Epithelial cell of prostate (primary cell): Measurements from ENCODE around the gene BET1.
"Not testable (repeated sequence)": the region's sequence is repeated elsewhere in the genome, so short reads cannot be mapped to it uniquely, and the experiment has no call there.

Experiments used
- DNase-seq: peaks from one replicate; pipeline ENCODE4 v3.0.0-alpha.2; 2011; ENCODE audit warnings: low read depth, low spot score
- H3K27ac ChIP-seq: fragments of 450-650 bp; 2 replicates; pipeline ENCODE4 v1.5.1; 2017; ENCODE audit warnings: mild to moderate bottlenecking

The BET1 gene

DNA sequence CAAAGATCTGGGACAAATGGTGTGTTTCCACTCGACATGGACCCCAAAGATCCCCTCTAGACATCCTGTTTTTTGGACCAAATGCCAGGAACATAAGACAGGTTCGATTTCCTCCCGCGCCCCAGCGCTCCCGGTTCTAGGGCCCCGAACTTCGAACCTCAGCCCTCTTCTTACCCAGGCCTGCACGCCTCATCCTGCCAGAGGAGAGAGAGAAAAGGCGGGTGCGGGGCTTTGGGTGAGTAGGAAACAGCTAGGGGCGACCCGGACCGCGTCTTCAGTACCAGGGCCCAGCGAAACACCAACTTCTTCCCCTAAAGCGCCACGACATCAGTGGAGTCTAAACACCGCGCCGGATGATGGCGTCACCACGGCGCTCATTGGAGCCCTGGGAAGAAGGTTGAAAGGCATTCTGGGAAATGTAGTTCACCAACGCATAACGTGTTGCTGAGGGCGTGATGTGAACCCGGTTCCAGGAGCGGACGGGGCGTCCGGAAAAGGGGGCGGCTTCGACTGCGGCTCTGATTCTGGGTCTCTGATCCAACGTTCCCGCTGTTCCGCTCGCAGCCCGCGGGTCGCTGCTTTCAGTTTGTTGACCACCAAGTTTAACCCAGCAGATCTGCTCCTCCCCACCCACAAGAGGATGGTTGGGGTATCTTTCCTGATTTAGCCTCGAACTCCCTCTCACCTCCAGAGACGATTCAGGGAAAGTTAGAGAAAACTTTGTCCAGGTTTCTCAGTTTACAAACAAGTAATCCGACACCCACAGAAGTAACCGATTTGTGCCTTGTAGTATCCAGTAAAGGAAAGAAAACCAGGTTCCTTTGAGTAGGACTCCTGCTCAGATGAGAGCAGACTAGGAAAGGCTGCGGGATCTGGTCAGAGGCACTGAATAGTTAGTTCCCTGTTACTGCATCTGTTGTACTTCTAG lies at the start of gene BET1:
TSS of gene BET1 (minus strand) at position 332 of the 928 bp plus-strand sequence. CDS start at position 193, 139 bp downstream.
- peak within 1 kb of the TSS; percentile 59 for H3K27ac ChIP-seq
- DNase-seq = peak; percentile 60

DNA sequence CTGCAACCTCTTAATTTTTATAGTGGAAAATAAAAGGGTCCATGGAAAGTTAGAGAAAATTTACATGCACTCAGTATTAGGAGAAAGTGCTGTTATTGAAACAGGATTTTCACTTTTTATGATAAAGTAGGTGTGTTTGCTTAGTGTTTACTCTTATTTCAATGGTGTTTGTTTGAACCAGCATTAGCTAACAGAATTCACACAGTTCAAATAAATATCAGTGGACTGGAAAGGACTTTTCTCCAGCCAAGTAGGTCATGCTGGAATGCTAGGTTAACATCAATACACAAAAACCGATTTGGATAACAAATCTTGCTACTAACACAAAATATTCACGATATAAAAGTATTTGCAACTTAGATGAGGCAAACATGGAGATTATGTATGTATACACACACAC lies 49.4 kb upstream of the BET1 start:
- H3K27ac ChIP-seq = no peak overlapping the region
- no peak for DNase-seq

- no peak for DNase-seq
- H3K27ac ChIP-seq = no peak overlapping the region
Measured at GRCh38 chr7:94052398-94053180, 48.4 kb upstream of the BET1 start.

DNA sequence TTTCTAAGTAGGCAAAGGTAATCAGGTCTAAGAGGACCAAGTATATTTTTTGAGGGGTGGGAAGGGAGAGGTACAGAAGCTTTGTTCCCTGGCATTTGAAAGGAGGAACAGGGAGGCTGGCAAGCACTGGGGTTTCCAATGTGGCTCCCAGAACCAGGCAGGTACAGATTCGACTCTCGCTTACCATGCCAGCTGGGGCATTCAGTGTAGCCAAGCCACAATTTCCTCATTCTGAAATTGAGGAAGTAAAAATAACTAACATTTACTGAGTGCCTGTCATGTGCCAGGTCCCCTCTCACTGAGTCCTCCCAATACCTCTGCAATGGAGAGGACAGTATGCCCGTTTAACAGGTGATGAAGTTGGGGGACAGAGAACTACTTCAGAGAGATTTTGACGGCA lies 45.9 kb upstream of the BET1 start:
- no peak overlapping the region for H3K27ac ChIP-seq
- DNase-seq = no peak

DNA sequence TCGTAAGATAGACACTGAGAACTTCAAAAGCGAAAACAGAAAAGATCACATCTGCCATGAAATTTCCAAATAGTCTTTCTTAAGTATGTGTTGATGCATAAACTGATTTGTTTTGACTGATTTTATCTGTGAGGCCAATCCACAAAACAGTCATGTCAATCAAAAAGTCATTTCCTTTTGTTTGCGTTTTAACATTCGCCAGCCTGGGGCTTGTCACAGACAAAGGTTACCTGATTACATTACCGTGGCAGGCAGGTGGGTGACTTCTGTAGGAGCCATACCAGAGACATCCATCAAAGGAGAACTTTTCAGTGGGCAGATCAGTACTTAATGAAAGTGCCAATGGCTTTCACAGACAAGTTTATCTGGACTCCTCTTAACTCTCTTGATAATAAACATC lies 45.5 kb upstream of the BET1 start:
- DNase-seq = no peak
- no peak overlapping the region for H3K27ac ChIP-seq

- H3K27ac ChIP-seq = no peak overlapping the region
- no peak for DNase-seq
Measured at GRCh38 chr7:94048755-94049154, 44.6 kb upstream of the BET1 start.

- DNase-seq = no peak
- no peak overlapping the region for H3K27ac ChIP-seq
Measured at GRCh38 chr7:94047956-94048355, 43.8 kb upstream of the BET1 start.

DNA sequence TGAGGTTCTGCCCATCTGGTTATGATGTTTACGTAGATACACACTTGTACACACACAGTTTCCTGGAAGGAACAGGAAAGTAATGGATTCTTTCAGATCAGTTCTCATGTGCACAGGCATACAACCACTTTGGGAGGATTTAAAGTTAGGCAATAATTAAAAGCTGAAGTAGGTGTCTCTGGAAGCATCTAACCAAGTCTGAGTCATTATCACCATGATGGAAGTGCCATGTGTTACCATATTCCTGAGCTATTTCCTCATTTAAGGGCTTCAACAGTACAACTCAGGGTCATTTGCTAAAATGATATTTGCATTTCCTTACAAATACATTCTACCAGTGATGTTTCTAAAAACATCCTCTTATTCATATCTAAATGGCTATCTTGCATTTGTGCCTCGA lies 41.4 kb upstream of the BET1 start:
- DNase-seq = no peak

DNA sequence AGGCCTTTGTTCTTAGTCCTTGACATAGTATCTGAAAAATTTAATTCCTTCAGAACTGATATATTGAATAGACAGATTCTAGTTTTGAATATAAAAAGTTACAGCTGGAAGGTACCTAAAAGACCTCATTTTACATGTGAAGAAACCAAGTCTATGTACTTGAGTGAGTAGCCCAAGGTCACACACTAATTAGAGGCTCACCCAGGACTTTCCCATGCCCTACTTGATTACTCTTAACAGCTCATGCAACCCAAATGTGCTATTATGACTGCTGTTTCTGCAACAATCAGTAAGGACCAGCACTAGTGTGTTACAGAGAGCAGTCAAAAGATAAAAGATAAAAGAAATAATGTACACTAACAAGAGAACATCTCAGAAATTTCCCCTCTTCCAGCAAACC lies 40.7 kb upstream of the BET1 start:
- H3K27ac ChIP-seq = no peak overlapping the region
- DNase-seq = no peak

More for the DNA sequence above, 41.4 kb upstream of the BET1 start:
- no peak overlapping the region for H3K27ac ChIP-seq

DNA sequence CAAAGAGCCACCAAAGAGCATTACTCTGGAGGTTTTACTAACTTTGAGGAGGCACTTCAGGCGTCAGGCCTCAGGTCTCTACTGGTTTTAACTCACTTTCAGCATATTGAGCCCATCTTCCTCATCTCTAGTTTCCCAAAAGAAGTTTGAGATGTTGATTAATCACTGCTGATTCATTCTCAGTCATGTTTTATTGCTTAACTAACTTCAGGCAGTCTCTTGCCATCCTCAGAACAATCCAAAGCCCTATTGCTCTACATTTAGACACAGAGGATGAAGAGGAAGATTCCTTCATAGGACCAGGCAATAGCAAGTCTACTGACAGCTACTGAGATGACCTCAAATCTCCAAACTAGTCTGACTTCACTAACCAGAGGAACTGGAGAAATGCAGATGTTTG lies 39.1 kb upstream of the BET1 start:
- DNase-seq = peak; percentile 24
- H3K27ac ChIP-seq = peak overlapping the region; percentile 51

DNA sequence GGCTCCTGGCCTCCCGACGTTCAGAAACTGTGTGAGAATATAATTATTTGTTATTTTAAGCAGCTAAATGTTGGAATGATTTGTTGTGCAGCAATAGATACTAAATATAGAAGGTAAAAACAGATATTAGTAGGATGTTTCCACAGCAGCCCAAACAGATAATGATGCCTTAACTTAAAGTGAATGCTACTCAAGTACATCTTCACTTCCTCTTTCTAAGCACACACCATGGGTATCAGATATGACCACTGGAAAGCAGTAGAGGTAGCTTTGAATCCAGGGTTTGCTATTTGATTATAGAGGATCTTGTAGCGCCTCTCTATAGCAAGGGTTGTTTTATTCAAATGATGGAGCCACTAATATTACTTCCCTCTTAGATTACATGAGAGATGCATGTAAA lies 38.2 kb upstream of the BET1 start:
- no peak overlapping the region for H3K27ac ChIP-seq
- no peak for DNase-seq

- no peak for DNase-seq
- H3K27ac ChIP-seq = no peak overlapping the region
Measured at GRCh38 chr7:94041529-94041928, 37.4 kb upstream of the BET1 start.

- no peak for DNase-seq
- H3K27ac ChIP-seq = no peak overlapping the region
Measured at GRCh38 chr7:94040254-94040653, 36.1 kb upstream of the BET1 start.

GRCh38 chr7:94039368-94040035 lies 35.3 kb upstream of the BET1 start:
- DNase-seq = no peak
- no peak overlapping the region for H3K27ac ChIP-seq

DNA sequence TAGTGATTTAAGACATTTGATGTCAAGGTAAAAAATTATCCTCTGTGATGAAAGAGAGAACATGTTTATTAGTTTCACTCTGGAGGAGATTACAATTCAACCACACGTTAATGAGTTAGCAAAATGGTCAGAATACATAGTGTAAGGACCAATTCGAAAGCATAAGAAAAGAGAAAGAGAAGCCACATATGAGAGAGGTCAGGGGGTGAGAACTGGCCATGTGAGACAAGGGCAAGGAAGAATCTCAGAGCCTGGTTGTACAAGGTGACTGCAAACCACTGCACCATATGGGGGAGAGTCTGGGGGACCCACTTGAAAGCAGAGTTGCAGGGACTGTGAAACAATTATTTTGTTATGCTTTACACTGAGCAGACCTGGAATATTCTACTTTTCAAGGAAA lies 27.7 kb upstream of the BET1 start:
- DNase-seq = no peak
- no peak overlapping the region for H3K27ac ChIP-seq

DNA sequence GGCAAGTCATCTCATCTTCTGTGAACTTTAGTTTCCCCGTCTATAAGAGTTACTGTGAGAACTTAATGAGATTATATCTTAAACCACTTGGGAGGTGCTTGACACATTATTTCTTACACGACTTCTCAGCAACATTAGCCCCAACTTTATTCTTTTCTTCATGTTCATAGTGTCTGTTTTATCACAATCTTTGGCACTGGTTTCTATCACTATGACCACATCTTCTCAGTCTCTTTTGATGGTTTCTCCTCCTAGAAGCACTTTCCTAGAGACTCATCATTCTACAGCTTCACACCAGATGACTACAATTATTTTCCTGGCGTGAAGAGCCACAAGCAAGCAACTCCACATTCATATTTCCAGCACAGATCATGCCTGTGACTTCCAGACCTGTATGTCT lies 26.5 kb upstream of the BET1 start:
- no peak overlapping the region for H3K27ac ChIP-seq
- DNase-seq = no peak

DNA sequence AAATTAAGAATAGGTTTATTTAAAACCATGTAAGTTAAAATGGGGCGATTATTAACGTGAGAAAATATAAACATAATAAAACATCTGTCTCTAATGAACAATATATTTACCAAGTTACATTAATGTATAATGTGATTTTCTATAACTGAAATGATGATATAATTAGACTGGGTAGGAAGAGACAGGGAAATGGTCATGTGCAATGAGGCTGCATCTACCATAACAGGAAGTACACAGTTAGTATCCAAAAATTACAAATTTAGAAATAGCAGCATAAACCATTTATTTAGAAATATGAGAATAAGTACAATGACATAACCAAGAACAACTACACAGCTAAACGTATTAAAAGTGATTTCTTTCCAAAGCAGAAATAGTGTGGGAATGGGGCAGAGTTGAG lies 25.8 kb upstream of the BET1 start:
- DNase-seq = no peak
- no peak overlapping the region for H3K27ac ChIP-seq

GRCh38 chr7:94028768-94029167 lies 24.6 kb upstream of the BET1 start:
- H3K27ac ChIP-seq = no peak overlapping the region
- no peak for DNase-seq

DNA sequence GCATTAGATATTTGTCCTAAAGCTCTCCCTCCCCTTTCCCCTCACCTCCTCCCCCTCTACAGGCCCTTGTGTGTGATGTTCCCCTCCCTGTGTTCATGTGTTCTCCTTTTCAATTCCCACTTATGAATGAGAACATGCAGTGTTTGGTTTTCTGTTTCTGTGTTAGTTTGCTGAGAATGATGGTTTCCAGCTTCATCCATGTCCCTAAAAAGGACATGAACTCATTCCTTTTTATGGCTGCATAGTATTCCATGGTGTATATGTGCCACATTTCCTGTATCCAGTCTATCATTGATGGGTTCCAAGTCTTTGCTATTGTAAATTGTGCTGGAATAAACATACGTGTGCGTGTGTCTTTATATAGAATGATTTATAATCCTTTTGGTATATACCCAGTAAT lies 22.5 kb upstream of the BET1 start:
- DNase-seq, H3K27ac ChIP-seq: not testable (repeated sequence)

DNA sequence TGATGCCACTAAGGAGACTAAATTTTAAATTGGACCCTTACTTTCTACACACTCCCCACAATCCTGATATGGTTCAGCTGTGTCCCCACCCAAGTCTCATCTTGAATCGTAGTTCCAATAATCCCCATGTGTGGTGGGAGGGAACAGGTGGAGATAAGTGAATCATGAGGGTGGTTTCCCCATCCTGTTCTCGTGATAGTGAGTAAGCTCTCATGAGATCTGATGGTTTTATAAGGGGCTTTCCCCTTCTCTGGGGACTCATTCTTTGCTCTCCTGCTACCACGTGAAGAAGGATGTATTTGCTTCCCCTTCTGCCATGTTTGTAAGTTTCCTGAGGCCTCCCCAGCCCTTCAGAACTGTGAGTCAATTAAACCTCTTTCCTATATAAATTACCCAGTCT lies 18.4 kb upstream of the BET1 start:
- DNase-seq = no peak
- H3K27ac ChIP-seq = no peak overlapping the region

DNA sequence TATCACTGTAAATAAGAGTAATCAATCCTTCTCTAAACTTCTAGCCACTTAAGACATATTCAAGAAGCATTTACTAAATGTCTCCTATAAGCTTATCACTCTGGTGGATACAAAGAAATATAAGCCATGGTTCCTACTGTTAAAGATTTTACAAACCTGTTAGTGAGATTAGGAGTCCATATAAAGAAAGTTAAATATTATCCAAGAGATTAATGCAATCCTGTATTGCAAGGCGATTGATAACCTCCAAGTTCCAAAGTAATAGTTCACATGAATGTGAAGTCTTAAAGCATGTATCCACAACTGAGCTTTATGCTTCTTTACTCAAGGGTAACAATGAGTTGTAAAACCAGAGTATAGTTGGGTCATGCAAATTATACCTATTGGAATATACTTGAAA lies 12.6 kb upstream of the BET1 start:
- DNase-seq = no peak
- no peak overlapping the region for H3K27ac ChIP-seq
